B cell (primary cell): ENCODE data around the gene IRAK2. TPM values are rescaled to one million over a fixed set of nuclear protein-coding genes. Genes with fewer than 3 reads are reported as not detected.
A peak's percentile ranks its signal among the peaks of the same experiment; 100 is the strongest.

Experiments used
- ATAC-seq: fragments of 200-7000 bp; cut with Tn5 transposase; one replicate; pipeline ENCODE4 v1.10.0; 2021; ENCODE audit warnings: low read depth, mild to moderate bottlenecking, moderate number of reproducible peaks, moderate library complexity
- CTCF ChIA-PET: fragments of 350-600 bp; sonication (Branson Sonifier 250); formaldehyde crosslinking; loops from one replicate; lab custom pipeline; 2021; ENCODE audit warnings: antibody characterized with exemption, inconsistent platforms; lab: Charles Lee
- POLR2A ChIA-PET: fragments of 350-600 bp; sonication (Branson Sonifier 250); formaldehyde crosslinking; loops from one replicate; lab custom pipeline; 2021; ENCODE audit warnings: antibody characterized with exemption; lab: Charles Lee
- DNase-seq: peaks from one replicate; pipeline ENCODE4 v3.0.0; 2013
- H2AFZ ChIP-seq: 2 replicates; pipeline ENCODE4 v1.6.1; 2012; ENCODE audit warnings: mild to moderate bottlenecking, low read depth, low read length; ENCODE audit not compliant: insufficient read depth, poor library complexity, severe bottlenecking
- H3K27ac ChIP-seq, 2 donors: 1 replicate in 1 of 2; 2 replicates in 1 of 2; pipeline ENCODE4 v1.5.1; 2012 to 2013; ENCODE audit warnings: low read length in 2 of 2, mild to moderate bottlenecking in 2 of 2, moderate library complexity in 1 of 2
- H3K27me3 ChIP-seq, 4 experiments: fragments of 200-600 bp in 1 of 4; sonication (generic) in 1 of 4; replicated peaks in 1 of 4; 1 replicate in 2 of 4; 2 replicates in 2 of 4; pipeline versions ENCODE4 v1.6.1 to v1.7.0; 2013 to 2016; ENCODE audit warnings: low read length in 3 of 4, mild to moderate bottlenecking in 2 of 4, mixed read lengths in 1 of 4, moderate library complexity in 1 of 4; ENCODE audit not compliant: insufficient read depth in 4 of 4, control insufficient read depth in 3 of 4; ENCODE audit errors: control extremely low read depth in 1 of 4
- H3K36me3 ChIP-seq, 2 experiments: replicated peaks in 1 of 2; 1 replicate in 1 of 2; 2 replicates in 1 of 2; pipeline versions ENCODE4 v1.6.1 to v1.7.1; 2013; ENCODE audit warnings: low read length in 1 of 2; ENCODE audit not compliant: insufficient read depth in 2 of 2, control insufficient read depth in 1 of 2; ENCODE audit errors: control extremely low read depth in 1 of 2, extremely low read depth in 1 of 2
- H3K4me1 ChIP-seq, 2 donors: fragments of 200-600 bp in 1 of 2; sonication (generic) in 1 of 2; 1 replicate in 1 of 2; 2 replicates in 1 of 2; pipeline versions ENCODE4 v1.5.1 to v1.6.1; 2013 to 2017; ENCODE audit warnings: low read length in 2 of 2; ENCODE audit not compliant: control insufficient read depth in 2 of 2, insufficient read depth in 2 of 2
- H3K4me2 ChIP-seq: replicated peaks from 2 replicates; pipeline ENCODE3; 2012; ENCODE audit warnings: mild to moderate bottlenecking, low read depth, low read length; ENCODE audit not compliant: poor library complexity, severe bottlenecking
- H3K4me3 ChIP-seq, 5 experiments: fragments of 200-600 bp in 1 of 5; sonication (generic) in 1 of 5; 1 replicate in 3 of 5; 2 replicates in 2 of 5; pipeline versions ENCODE4 v1.5.1 to v1.7.0; 2011 to 2016; ENCODE audit warnings: low read length in 4 of 5, mild to moderate bottlenecking in 4 of 5, low read depth in 2 of 5, control low read depth in 1 of 5, moderate library complexity in 1 of 5; ENCODE audit not compliant: insufficient read depth in 1 of 5; ENCODE audit errors: control extremely low read depth in 1 of 5, extremely low read depth in 1 of 5
- H3K79me2 ChIP-seq: fragments of 200-600 bp; sonication (generic); one replicate; pipeline ENCODE4 v1.6.0; 2016; ENCODE audit warnings: low read length; ENCODE audit not compliant: control insufficient read depth, insufficient read depth
- H3K9ac ChIP-seq: fragments of 200-600 bp; sonication (generic); 2 replicates; pipeline ENCODE4 v1.6.1; 2017; ENCODE audit warnings: mild to moderate bottlenecking, low read length, moderate library complexity
- H3K9me3 ChIP-seq, 3 donors: one replicate each; pipeline versions ENCODE4 v1.6.1 to v1.7.1; 2013; ENCODE audit warnings: low read length in 2 of 3; ENCODE audit not compliant: control insufficient read depth in 2 of 3, insufficient read depth in 1 of 3; ENCODE audit errors: control extremely low read depth in 1 of 3
- H4K20me1 ChIP-seq: 2 replicates; pipeline ENCODE4 v1.6.0; 2012; ENCODE audit warnings: mild to moderate bottlenecking, low read length; ENCODE audit not compliant: insufficient read depth, control insufficient read depth, poor library complexity, severe bottlenecking
- H3K27ac Mint-ChIP-seq: one replicate; pipeline ENCODE4 v1.8.0; 2021; ENCODE audit warnings: mixed read lengths
- H3K27me3 Mint-ChIP-seq: one replicate; pipeline ENCODE4 v1.8.0; 2021; ENCODE audit warnings: mixed read lengths
- H3K4me1 Mint-ChIP-seq: one replicate; pipeline ENCODE4 v1.8.0; 2021; ENCODE audit warnings: mixed read lengths
- H3K4me3 Mint-ChIP-seq: one replicate; pipeline ENCODE4 v1.8.0; 2021; ENCODE audit warnings: mixed read lengths
- H3K9me3 Mint-ChIP-seq: one replicate; pipeline ENCODE4 v1.8.0; 2022; ENCODE audit warnings: mixed read lengths; ENCODE audit not compliant: insufficient read depth
- EZH2 ChIP-seq: IDR thresholded peaks from 2 replicates; pipeline ENCODE4 v1.6.1; 2012; ENCODE audit warnings: borderline replicate concordance, low read depth, mild to moderate bottlenecking, moderate library complexity, low read length; ENCODE audit not compliant: insufficient read depth, poor library complexity, severe bottlenecking
- WGBS: methylation state at CpG from one replicate; pipeline ENCODE4 v1.1.5; 2013; ENCODE audit warnings: missing lambda C conversion rate; ENCODE audit not compliant: insufficient coverage; 5-methylcytosine and 5-hydroxymethylcytosine counted together
- intact Hi-C: fragments of 100-400 bp; cut with micrococcal nuclease; formaldehyde crosslinking; loops from one replicate; pipeline ENCODE4 v1.10.0; 2022
- polyA plus RNA-seq: library from polyadenylated mRNA; depleted of rRNA; stranded (reverse); fragments of >200 nt; gene quantifications from 2 replicates; pipeline ENCODE4 v1.2.3, GENCODE V29; 2012
- total RNA-seq, 2 donors: library from RNA; stranded (reverse); fragments of 120-200 nt in 1 of 2; gene quantifications; 1 replicate in 1 of 2; 2 replicates in 1 of 2; pipeline versions ENCODE4 v1.2.3 to v1.2.4, GENCODE V29; 2013 to 2022
- TF ChIP-seq, protein P1 (sequence below): fragments of 200-600 bp; IDR thresholded peaks from one replicate; pipeline ENCODE4 v1.8.0; 2022; ENCODE audit warnings: antibody characterized with exemption, mild to moderate bottlenecking

IRAK2 gene
- total and polyA plus RNA-seq, 2 donors (not counting 1 experiment from before 2014, with no cell fraction given), result 11.8 to 23.2 TPM

DNA sequence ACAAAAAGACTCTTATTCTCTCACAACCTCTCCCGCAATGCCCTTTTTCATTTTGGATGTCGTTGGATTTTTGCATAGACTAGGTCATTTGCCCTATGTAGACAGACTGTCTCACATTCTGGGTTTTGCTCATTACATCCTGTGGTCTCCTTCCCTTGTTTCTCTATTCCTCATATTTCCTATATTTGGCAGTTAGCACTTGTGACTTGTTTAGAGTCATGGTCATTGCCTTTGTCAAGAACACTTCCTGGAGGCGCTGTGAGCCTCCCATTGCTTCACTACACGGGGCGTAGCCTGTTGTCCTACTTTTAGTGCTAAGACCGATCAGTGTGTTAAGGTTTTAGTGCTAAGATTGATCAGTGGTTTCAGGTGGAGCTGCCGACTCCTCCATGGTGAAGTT lies 67.4 kb downstream of the IRAK2 start:
- Histone ChIP-seq H3K36me3 (peaks cover 0 to 38% of the 10 kb centered on the region in 2 experiments), H3K27ac (no peak overlapping the region), H3K27me3 (no peaks in the 10 kb centered on the region), H3K79me2 (no peaks in the 10 kb centered on the region), H2AFZ (peak overlapping the region; percentile 5), H3K4me3 (peak overlapping the region in 1 of 5 experiments; percentile 19), H3K4me2 (peak overlapping the region; percentile 35), H3K4me1 (no peaks in the 10 kb centered on the region), H3K9me3 (no peaks in the 10 kb centered on the region), H3K9ac (no peak overlapping the region), H4K20me1 (no peaks in the 10 kb centered on the region)
- no peak for DNase-seq
- intact Hi-C loops, result no loop called here
- no peak for ATAC-seq
- ChIA-PET CTCF (interaction anchor here (0.9 kb wide), 1 partner anchor 11 kb away, joined by 3 read pairs; no protein-coding TSS in a partner anchor), POLR2A (no interaction called here)
- H3K4me3 Mint-ChIP-seq, result peak overlapping the region; percentile 18
- H3K4me1 Mint-ChIP-seq, result peaks cover 9% of the 10 kb centered on the region
- H3K27ac Mint-ChIP-seq, result no peak overlapping the region
- no peaks in the 10 kb centered on the region for H3K9me3 Mint-ChIP-seq
- H3K27me3 Mint-ChIP-seq, result no peaks in the 10 kb centered on the region
- TF ChIP-seq, protein P1, sequence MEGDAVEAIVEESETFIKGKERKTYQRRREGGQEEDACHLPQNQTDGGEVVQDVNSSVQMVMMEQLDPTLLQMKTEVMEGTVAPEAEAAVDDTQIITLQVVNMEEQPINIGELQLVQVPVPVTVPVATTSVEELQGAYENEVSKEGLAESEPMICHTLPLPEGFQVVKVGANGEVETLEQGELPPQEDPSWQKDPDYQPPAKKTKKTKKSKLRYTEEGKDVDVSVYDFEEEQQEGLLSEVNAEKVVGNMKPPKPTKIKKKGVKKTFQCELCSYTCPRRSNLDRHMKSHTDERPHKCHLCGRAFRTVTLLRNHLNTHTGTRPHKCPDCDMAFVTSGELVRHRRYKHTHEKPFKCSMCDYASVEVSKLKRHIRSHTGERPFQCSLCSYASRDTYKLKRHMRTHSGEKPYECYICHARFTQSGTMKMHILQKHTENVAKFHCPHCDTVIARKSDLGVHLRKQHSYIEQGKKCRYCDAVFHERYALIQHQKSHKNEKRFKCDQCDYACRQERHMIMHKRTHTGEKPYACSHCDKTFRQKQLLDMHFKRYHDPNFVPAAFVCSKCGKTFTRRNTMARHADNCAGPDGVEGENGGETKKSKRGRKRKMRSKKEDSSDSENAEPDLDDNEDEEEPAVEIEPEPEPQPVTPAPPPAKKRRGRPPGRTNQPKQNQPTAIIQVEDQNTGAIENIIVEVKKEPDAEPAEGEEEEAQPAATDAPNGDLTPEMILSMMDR, result no peak
- no peak for TF ChIP-seq EZH2
- WGBS, result 84% methylated on average over 6 of the region's 7 CpGs

DNA sequence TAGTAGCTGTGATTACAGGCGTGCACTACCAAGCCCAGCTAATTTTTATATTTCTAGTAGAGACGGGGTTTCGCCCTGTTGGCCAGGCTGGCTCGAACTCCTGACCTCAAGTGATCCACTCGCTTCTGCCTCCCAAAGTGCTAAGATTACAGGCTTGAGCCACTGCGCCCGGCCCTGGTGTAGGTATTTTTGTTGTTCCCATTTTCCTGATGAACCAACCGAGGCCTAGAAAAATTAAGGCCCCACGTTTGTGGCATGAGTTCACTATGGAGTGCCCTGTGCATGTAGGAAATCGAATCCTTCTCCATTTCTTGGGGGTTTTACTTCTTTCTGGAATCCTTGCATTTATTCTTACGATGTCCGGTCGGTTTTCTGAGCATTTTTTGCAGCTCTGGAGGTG lies 69.3 kb downstream of the IRAK2 start:
- Histone ChIP-seq H2AFZ (no peak overlapping the region), H3K27me3 (no peaks in the 10 kb centered on the region), H3K9ac (no peak overlapping the region), H3K4me1 (peaks cover 0 to 3% of the 10 kb centered on the region in 2 donors), H4K20me1 (no peaks in the 10 kb centered on the region), H3K4me3 (no peak overlapping the region), H3K79me2 (no peaks in the 10 kb centered on the region), H3K27ac (no peak overlapping the region), H3K36me3 (peaks cover 0 to 43% of the 10 kb centered on the region in 2 experiments), H3K9me3 (no peaks in the 10 kb centered on the region), H3K4me2 (no peak overlapping the region)
- TF ChIP-seq, protein P1, result no peak
- no peak for TF ChIP-seq EZH2
- no peaks in the 10 kb centered on the region for H3K27me3 Mint-ChIP-seq
- H3K4me1 Mint-ChIP-seq, result peaks cover 8% of the 10 kb centered on the region
- no peak overlapping the region for H3K4me3 Mint-ChIP-seq
- H3K9me3 Mint-ChIP-seq, result no peaks in the 10 kb centered on the region
- ATAC-seq (no peak), DNase-seq (no peak)
- WGBS, result 92% methylated on average over 12 of the region's 13 CpGs
- ChIA-PET CTCF (no interaction called here), POLR2A (interaction anchor here (0.9 kb wide), 1 partner anchor 85 kb away, joined by 3 read pairs; no protein-coding TSS in a partner anchor)
- intact Hi-C loops, result no loop called here
- H3K27ac Mint-ChIP-seq, result no peak overlapping the region
